OCI-LY3 (cell line): Measurements from ENCODE around the gene ZNF853.

Experiments
- H2AFZ ChIP-seq: fragments of 200-600, 300-600 bp; shearing (Covaris generic); 2 replicates; pipeline ENCODE4 v1.6.0; 2014; ENCODE audit warnings: antibody characterized with exemption, low read depth, low read length
- H3K27ac ChIP-seq: fragments of 200-600, 300-600 bp; sonication (generic); 2 replicates; pipeline ENCODE4 v1.5.1; 2014; ENCODE audit warnings: mild to moderate bottlenecking, low read length, moderate library complexity, mixed read lengths
- H3K27me3 ChIP-seq: fragments of 200-600, 300-600 bp; sonication (generic); 2 replicates; pipeline ENCODE4 v1.6.1; 2014; ENCODE audit warnings: low read depth, low read length, mixed read lengths
- H3K36me3 ChIP-seq: fragments of 200-600, 300-600 bp; sonication (generic); replicated peaks from 2 replicates; pipeline ENCODE3; 2014; ENCODE audit warnings: low read depth, low read length, mixed read lengths
- H3K4me1 ChIP-seq: fragments of 300-600, 200-600 bp; sonication (generic); 2 replicates; pipeline ENCODE4 v1.6.1; 2014; ENCODE audit warnings: low read length, mixed read lengths
- H3K4me2 ChIP-seq: fragments of 200-600, 300-600 bp; sonication (generic); 2 replicates; pipeline ENCODE4 v1.6.1; 2014; ENCODE audit warnings: low read length, mixed read lengths
- H3K4me3 ChIP-seq: fragments of 300-600, 200-600 bp; sonication (generic); 2 replicates; pipeline ENCODE4 v1.5.1; 2014; ENCODE audit warnings: antibody characterized with exemption, mild to moderate bottlenecking, low read length, moderate library complexity
- H3K79me2 ChIP-seq: fragments of 300-600, 200-600 bp; shearing (Covaris generic); 2 replicates; pipeline ENCODE4 v1.6.1; 2014; ENCODE audit warnings: mild to moderate bottlenecking, low read length, mixed read lengths
- H3K9ac ChIP-seq: fragments of 300-600, 200-600 bp; shearing (Covaris generic); 2 replicates; pipeline ENCODE4 v1.6.0; 2014; ENCODE audit warnings: mild to moderate bottlenecking, low read length, moderate library complexity
- H3K9me3 ChIP-seq: fragments of 200-600, 300-600 bp; shearing (Covaris generic); 2 replicates; pipeline ENCODE4 v1.6.1; 2014; ENCODE audit warnings: low read length, mixed read lengths; ENCODE audit not compliant: insufficient read depth
- H4K20me1 ChIP-seq: fragments of 200-600, 300-600 bp; sonication (generic); 2 replicates; pipeline ENCODE4 v1.6.1; 2016; ENCODE audit warnings: low read length, mixed read lengths; ENCODE audit not compliant: insufficient read depth
- EZH2phosphoT487 ChIP-seq: fragments of 200-600 bp; shearing (Covaris generic); IDR thresholded peaks from 2 replicates; pipeline ENCODE4 v1.6.1; 2018; ENCODE audit warnings: antibody characterized with exemption, mixed run types, low read depth
- TF ChIP-seq, protein P1 (sequence below): fragments of 200-600, 300-600 bp; sonication (generic); IDR thresholded peaks from 2 replicates; pipeline ENCODE4 v1.5.1; 2014; ENCODE audit warnings: antibody characterized with exemption, low read length, low read depth

Gene ZNF853

DNA sequence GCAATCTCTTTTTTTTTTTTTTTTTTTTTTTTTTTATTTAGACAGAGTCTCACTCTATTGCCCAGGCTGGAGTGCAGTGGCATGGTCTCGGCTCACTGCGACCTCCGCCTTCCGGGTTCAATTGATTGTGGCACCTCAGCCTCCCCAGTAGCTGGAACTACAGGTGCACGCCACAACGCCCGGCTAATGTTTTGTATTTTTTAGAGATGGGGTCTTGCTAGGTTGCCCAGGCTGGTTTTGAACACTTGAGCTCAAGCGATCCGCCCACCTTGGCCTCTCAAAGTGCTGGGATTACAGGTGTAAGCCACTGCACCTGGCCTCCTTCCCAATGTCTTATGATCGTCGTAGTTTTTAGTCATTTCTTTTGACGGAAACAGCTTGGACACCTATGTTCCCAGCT lies 6.6 kb upstream of the ZNF853 start:
- H3K4me2 ChIP-seq: no peak overlapping the region
- H3K36me3 ChIP-seq: peaks cover 3% of the 10 kb centered on the region
- H3K4me3 ChIP-seq: no peak overlapping the region
- no peaks in the 10 kb centered on the region for H3K79me2 ChIP-seq
- no peak overlapping the region for H2AFZ ChIP-seq
- no peak overlapping the region for H3K9ac ChIP-seq
- H4K20me1 ChIP-seq: no peaks in the 10 kb centered on the region
- H3K27me3 ChIP-seq: no peaks in the 10 kb centered on the region
- H3K27ac ChIP-seq: no peak overlapping the region
- no peaks in the 10 kb centered on the region for H3K4me1 ChIP-seq
- H3K9me3 ChIP-seq: no peaks in the 10 kb centered on the region
- TF ChIP-seq EZH2phosphoT487: no peak

DNA sequence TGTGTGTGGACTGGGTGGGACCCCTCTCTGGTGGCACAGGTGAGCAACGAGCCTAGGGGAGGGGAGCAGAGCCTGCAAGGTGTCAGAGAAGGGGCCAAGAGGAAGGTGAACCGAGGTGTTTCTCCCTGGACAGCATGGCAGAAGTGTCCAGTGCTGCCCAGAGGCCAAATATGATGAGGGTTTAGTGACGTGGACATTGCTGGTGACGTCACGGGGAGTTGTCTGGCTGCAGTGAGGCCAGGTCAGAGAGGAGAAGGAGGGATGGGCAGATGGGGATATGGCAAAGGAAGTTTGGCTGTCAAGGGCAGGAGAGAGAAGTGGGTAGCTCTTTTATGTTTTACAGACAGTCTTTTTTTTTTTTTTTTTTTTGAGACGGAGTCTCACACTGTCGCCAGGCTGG lies 2.6 kb upstream of the ZNF853 start:
- H4K20me1 ChIP-seq: no peaks in the 10 kb centered on the region
- H2AFZ ChIP-seq: no peak overlapping the region
- no peak overlapping the region for H3K27ac ChIP-seq
- H3K4me2 ChIP-seq: no peak overlapping the region
- no peaks in the 10 kb centered on the region for H3K27me3 ChIP-seq
- no peak overlapping the region for H3K9ac ChIP-seq
- no peaks in the 10 kb centered on the region for H3K79me2 ChIP-seq
- no peaks in the 10 kb centered on the region for H3K36me3 ChIP-seq
- no peak overlapping the region for H3K4me3 ChIP-seq
- no peak for TF ChIP-seq EZH2phosphoT487
- TF ChIP-seq, protein P1, sequence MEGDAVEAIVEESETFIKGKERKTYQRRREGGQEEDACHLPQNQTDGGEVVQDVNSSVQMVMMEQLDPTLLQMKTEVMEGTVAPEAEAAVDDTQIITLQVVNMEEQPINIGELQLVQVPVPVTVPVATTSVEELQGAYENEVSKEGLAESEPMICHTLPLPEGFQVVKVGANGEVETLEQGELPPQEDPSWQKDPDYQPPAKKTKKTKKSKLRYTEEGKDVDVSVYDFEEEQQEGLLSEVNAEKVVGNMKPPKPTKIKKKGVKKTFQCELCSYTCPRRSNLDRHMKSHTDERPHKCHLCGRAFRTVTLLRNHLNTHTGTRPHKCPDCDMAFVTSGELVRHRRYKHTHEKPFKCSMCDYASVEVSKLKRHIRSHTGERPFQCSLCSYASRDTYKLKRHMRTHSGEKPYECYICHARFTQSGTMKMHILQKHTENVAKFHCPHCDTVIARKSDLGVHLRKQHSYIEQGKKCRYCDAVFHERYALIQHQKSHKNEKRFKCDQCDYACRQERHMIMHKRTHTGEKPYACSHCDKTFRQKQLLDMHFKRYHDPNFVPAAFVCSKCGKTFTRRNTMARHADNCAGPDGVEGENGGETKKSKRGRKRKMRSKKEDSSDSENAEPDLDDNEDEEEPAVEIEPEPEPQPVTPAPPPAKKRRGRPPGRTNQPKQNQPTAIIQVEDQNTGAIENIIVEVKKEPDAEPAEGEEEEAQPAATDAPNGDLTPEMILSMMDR: no peak
- no peaks in the 10 kb centered on the region for H3K4me1 ChIP-seq
- H3K9me3 ChIP-seq: no peaks in the 10 kb centered on the region

DNA sequence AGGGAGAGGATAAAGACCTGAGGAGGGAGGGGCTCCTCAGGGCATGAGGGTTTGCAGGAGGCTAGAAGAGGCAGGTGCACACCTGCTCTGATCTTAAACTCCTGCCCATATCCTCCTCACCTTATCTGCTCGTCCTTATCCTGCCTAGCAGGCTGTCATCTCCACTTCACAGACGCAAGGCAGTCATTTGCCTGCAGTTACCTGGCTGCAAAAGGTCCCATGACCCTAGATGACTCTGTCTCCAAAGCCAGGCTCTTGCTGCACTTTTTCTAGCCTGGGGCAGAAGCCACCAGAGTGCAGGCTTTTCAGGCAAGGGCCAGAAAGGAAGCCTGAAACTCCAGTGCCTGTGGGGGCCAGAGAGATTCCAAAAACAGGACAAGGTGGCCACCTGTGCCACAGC lies 1.7 kb upstream of the ZNF853 start:
- no peaks in the 10 kb centered on the region for H3K27me3 ChIP-seq

DNA sequence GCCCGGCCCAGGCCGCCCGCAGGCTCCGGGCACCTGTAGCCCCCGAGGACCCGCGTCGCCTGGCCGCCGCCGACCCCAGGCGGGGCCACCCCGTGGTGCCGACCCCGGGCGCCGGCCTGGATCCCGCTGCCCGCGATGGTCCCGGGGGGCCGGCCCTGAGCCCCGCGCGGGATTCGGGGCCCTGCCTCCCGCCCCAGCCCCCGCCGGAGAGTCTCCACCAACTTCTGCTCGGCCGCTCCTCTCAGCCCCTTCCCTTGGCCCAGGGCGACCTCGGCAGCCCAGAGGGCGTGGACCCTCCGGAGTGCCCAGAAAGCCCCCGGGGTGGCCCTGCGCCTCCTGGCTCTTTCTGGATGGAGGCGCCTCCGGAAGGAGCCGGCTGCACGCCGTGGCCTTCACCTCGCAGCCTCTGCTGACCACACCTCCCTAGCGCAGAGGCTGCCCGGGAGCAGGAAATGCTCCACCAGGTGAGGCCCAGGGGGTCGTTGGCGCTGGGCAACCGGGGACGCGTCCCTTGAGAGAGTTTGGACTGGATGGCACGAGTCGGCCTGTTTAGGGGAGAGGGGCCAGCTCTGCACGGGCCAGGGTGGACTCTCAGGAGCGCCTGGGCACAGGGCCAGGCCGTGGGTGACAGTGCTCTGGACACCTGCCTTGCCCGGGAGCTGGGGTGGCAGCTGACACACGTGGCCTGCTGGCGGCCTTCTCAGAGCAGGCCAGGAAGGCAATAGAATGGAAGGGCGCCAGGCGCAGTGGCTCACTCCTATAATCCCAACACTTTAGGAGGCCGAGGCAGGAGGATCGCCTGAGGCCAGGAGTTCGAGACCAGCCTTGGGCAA lies 529 bp downstream of the ZNF853 start:
- Histone ChIP-seq H3K4me2 (peak overlapping the region; percentile 54), H2AFZ (no peak overlapping the region)

More for the DNA sequence above, 1.7 kb upstream of the ZNF853 start:
- Histone ChIP-seq H2AFZ (no peak overlapping the region), H3K4me2 (no peak overlapping the region), H3K4me3 (no peak overlapping the region), H3K4me1 (no peaks in the 10 kb centered on the region), H3K36me3 (no peaks in the 10 kb centered on the region), H4K20me1 (no peaks in the 10 kb centered on the region), H3K9ac (no peak overlapping the region), H3K27ac (no peak overlapping the region), H3K79me2 (no peaks in the 10 kb centered on the region), H3K9me3 (no peaks in the 10 kb centered on the region)
- TF ChIP-seq EZH2phosphoT487: no peak
- TF ChIP-seq, protein P1: no peak

More for the DNA sequence above, 529 bp downstream of the ZNF853 start:
- Histone ChIP-seq H3K9me3 (no peaks in the 10 kb centered on the region), H3K27ac (no peak overlapping the region), H3K4me1 (peaks cover 13% of the 10 kb centered on the region), H4K20me1 (no peaks in the 10 kb centered on the region), H3K9ac (no peak overlapping the region), H3K27me3 (no peaks in the 10 kb centered on the region), H3K79me2 (no peaks in the 10 kb centered on the region), H3K36me3 (no peaks in the 10 kb centered on the region), H3K4me3 (peak overlapping the region; percentile 56)
- TF ChIP-seq, protein P1: no peak
- no peak for TF ChIP-seq EZH2phosphoT487
